ENCODE data around the gene HS3ST4.

GRCh38 chr16:25838724-25839186, 147.0 kb downstream of the HS3ST4 start:
- TF ChIP-seq CTCF (optimal IDR thresholded peaks at IDR 0.05 in 1 of 3, IDR thresholded peaks at IDR 0.05 in 1 of 3, conservative IDR thresholded peaks at IDR 0.05 in 1 of 3; ENCODE audit: extremely low read depth in 1 of 3, insufficient read depth in 2 of 3, low read length in 3 of 3) (peak; percentile 50 to 62 (median 62)), EZH2 (IDR thresholded peaks at IDR 0.05; ENCODE audit: low read length) (no peak)
